Right lung (tissue), 5 donors: Measurements from ENCODE around the gene NFIX. TPM values are rescaled to one million over a fixed set of nuclear protein-coding genes. Genes with fewer than 3 reads are reported as not detected.
A peak's percentile ranks its signal among the peaks of the same experiment; 100 is the strongest.

ENCODE experiments used
- DNase-seq, 2 donors: peaks; one replicate each; pipeline ENCODE4 v3.0.0-alpha.2; 2013
- polyA plus RNA-seq, 5 donors: library from polyadenylated mRNA; unstranded; fragments of 120-200 nt; gene quantifications; one replicate each; pipeline versions ENCODE4 v1.2.1 to v1.2.3, GENCODE V29; 2013; ENCODE audit warnings: inconsistent platforms in 1 of 5, low replicate concordance in 1 of 5; ENCODE audit not compliant: insufficient read length in 5 of 5, insufficient read depth in 1 of 5

The NFIX gene
- polyA plus RNA-seq, 5 donors = 83.6 to 141 (median 101) TPM

- DNase-seq = no peak
Observed at GRCh38 chr19:13053238-13053637, 58.0 kb downstream of the NFIX start.

GRCh38 chr19:13053761-13054625, 58.7 kb downstream of the NFIX start:
- peak; percentile 80 to 81 for DNase-seq

DNA sequence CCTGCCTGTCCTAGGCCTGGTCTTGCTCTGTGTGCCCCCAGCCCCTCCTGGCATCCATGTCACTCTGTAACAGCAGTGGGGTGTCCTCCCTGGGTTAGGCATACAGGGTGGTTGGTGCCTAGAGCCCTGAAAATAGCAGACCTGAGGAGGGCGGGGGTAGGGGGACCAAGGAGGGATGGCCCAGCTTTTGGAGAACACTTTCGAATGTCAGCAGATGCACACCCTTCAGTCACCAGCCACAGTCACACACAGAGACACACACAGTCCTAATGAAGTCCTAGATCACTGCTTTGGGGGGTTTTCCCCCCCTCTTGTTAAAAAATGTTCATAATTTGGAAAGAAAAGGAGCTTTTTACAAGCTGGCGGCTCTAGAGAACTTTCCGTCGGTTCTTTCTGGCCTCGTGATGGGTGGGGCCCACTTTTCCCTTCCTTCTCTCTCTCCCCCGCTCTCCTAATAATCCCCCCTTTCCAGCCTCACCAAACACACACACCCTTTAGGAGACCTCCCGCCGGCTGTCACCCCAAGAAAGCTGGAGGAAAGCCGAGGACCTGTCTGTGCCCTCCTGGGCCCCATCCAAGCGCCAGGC, 59.4 kb downstream of the NFIX start:
- no peak for DNase-seq

DNA sequence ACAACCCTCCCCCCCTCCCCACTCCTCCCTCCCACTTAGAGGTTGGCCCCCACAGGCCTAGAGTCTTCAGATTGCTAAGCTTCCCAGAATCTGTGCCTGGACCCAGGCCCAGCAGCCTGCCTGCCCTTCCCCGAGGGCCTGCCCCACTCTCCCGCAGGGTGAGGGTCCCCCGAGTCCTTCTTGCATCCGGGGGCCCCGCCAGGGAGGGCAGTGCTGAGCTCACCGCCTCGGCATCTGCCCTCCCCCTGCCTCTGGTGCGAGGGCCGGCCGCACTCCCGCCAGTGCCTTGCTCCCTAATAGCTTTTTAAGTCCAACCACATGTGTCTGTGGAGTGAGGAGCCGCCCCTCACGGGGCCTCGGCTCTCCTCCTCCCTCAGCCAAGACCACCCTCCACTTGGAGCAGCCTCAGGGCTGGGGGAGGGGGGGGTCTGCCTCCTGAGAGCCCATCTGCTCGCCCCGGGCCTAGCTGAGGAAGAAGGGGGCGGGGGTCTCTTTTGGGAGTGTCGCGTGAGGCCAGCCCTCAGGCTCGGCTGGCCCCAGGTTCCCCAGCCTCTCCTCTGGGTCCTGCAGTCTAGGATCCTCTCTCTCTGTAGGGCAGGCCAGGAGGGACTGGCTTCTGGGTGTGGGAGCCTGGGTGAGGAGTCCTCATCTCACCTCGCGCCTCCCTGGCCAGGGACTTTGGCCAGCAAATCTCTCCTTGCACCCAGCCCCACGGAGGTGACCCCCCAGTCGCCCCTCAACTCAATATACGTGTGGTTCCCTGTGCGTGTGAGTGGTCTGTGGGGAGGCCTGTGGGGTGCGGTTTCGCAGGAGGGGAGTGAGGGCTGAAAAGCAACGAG, 60.2 kb downstream of the NFIX start:
- DNase-seq = peak; percentile 86 to 87

GRCh38 chr19:13056052-13056660, 60.9 kb downstream of the NFIX start:
- DNase-seq = peak in 1 of 2 donors; percentile 72

- DNase-seq = no peak
Observed at GRCh38 chr19:13057147-13057572, 61.9 kb downstream of the NFIX start.

DNA sequence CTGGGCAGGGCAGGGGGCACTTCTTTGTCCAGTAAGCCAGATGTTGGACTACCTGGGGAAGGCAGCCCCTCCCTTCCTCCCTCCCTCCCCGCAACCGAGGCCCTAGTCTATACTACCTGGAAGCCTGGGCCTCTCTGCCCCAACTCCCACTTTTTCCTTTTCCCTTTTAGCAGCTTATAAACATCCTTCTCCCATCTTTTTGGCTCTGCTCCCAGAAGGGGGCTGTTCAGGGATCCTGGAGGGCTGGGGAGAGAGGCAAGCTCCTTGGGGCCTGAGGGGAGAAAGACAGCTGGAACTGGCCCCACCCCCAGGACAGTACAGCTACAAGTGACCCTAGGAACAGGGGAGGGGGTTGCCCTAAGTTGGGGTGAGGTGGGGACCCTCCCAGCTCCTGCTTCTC, 62.5 kb downstream of the NFIX start:
- DNase-seq = no peak

- no peak for DNase-seq
Observed at GRCh38 chr19:13058951-13059660, 63.8 kb downstream of the NFIX start.

DNA sequence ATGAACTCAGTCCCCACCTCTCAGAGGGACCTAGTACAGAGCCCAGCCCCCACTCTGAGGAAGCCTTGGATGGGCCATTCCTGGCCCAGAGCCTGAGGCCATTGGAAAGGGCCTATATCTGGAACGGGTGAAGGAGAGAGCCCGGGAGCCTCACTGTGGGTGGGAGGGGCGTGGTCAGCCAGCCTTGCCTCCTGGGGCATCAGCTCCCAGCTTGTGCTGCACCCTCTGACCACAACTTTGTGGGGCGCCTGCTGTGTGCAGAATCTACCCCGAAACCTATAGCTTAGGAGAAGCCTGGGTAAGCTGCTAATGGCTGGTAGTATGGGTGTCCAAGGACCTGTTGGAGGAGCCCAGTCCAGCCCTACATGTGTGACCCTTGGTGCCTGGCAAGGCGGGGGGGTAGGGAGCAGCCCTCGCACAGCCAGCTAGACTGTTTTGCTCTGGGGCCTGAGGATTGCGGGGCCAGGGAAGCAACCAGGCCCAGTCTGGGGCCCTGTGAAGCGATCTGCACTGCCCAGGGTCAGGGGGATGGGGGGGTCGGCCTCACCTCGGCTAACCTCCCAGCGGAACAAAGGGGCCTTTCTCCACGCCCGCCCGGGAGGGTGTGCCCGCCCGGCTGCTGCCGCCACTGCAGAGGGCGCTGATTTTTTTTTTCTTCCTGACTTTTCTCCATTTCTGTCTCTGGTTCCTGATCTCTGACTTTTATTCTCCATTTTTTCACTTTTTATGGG, 65.1 kb downstream of the NFIX start:
- no peak for DNase-seq

DNA sequence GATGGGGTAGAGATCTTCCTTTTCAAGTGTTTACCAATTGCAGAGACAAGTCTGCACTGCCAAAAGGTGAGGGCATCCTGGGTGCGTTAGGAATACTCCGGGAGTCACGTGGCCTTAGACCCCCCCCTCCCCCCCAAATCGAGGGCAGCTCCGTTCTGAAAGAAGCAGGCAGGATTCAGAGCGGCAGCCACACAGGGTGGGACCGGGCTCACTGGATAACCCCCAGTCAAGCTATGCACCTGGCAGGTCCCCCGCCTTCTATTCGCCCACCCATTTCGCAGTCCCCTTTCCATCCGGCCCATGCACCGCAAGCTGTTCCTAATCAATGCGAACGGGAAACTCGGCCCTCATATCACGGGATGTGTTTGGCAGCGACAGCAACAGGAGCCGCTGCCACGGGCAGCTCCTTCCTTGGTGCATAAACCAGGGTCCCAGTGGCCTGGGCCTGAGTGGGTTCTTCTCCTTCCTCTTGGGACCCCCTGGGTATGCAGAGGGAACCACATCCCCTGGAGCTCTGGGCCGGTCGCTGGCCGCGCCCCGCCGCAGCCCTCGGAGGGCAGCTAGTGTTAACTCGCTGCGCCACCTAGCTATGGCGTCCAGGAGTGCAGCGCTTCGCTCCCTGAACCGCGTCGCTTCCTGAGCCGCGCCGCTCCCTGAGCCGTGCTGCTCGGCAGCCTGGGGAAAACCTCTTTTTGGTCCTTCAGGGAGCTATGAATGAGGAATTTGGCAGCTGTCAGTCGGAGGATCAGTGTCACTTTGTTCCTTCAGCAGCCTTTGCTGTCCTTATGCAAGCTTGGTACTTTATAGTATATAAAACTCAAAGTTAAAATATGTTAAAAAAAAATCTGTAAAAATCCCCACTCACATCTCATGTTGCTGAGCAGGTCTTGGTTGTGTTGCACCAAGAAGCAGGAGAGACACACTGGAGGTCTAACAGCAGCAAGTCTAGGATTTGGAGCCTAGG, 66.0 kb downstream of the NFIX start:
- peak; percentile 82 to 85 for DNase-seq

GRCh38 chr19:13062317-13062716, 67.0 kb downstream of the NFIX start:
- no peak for DNase-seq

DNA sequence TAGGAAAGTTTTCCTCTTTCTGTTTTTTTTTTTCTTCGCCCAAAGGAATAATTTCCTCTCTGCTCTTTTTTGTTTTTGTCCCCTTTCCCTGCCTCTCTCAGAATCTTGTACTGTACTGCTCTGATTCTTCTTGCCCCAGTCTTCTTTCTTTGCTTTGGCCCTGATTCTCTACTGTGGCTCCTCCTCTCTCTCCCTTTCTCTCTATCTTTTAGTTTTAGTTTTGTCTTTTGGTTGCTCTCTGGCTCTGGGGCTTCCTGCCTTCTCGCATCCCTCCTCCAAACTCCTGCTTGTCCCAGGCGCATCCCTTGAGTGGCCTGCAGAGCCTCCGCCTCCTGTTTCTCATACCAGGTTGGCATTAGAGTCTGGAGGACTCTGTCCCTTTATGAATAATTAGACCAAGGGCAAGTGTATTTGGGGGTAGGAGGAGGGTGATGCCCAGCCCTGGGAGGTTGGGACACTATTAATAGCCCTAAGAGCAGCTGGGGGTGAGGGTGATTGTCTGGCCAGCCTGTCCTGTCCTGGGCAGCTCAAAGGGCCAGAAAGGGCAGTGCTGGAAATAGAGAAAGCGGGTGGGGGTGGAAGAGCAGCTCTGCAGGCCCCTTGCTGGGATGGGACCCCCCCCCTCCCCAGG, 68.3 kb downstream of the NFIX start:
- DNase-seq = no peak

- no peak for DNase-seq
Observed at GRCh38 chr19:13064092-13064489, 68.8 kb downstream of the NFIX start.

DNA sequence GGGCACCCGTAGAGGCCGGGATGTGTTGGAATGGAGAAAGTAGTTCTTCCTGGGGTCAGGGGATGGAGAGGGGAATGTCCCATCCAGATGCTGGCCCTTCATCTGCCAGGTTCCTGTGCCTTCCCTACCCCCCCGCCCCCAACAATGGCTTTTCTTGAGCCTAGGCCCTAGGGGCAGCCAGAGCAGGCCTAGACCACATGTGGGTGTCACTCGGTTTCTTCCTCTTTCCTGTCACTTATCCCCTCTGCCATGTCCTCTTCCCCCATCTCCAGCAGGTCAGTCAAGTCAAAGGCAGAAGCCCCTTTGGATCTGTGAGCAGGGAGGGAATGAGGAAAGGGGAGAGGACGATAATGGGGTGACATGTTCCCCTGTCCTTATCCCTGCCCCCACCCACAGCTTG, 71.0 kb downstream of the NFIX start:
- DNase-seq = no peak

- DNase-seq = no peak
Observed at GRCh38 chr19:13066933-13067807, 71.9 kb downstream of the NFIX start.

DNA sequence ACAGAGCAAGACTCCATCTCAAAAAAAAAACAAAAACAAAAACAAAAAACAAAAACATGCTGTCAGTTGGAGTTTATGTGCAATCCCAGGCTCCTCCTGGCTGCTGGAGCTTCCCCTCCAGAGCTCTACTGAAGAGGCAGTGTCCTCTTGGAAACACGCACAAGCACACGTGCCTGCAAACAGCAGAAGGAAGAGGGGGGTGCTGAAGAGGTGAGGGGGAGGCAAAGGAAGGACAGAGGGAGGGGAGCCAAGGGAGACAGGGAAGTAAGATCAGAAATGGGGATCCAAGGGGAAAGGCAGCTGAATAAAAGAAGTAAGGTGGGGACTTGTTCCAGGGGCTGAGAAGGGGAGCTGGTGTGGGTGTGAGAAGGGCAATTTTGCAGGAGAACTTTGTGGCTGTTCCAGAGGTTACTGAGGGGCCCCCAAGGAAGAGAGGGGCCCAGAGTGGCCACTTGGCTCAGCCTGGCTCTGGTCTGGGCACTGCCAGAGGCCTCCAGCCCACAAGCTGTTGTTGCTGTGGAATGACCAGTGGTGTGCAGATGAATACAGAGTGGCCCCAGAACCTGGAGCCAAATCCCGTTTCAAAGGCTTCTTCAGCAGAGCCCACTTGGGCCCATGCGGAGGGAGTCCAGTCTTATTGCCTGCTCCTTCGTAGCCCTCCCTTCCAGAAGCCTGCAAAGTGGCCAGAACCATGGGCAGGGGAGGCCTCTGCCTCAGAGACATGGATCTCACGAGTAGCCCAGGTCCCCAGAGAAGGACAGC, 73.0 kb downstream of the NFIX start:
- no peak for DNase-seq
